SU-DHL-6 (cell line): ENCODE measurements around the gene KANK2.
"Not testable (repeated sequence)": the region's sequence is repeated elsewhere in the genome, so short reads cannot be mapped to it uniquely, and the experiment has no call there.

Experiments
- H2AFZ ChIP-seq: fragments of 200-600 bp; sonication (generic); 2 replicates; pipeline ENCODE4 v1.6.1; 2014; ENCODE audit warnings: low read depth, mild to moderate bottlenecking, moderate library complexity, mixed read lengths, antibody characterized with exemption, low read length; ENCODE audit not compliant: severe bottlenecking
- H3F3A ChIP-seq: fragments of 200-600 bp; shearing (Covaris generic); 2 replicates; pipeline ENCODE4 v1.6.0; 2016; ENCODE audit warnings: antibody characterized with exemption, mild to moderate bottlenecking; ENCODE audit not compliant: insufficient read depth
- H3K27ac ChIP-seq: fragments of 200-600 bp; sonication (generic); 2 replicates; pipeline ENCODE4 v1.5.1; 2016; ENCODE audit warnings: low read depth, mild to moderate bottlenecking, low read length, moderate library complexity, mixed read lengths
- H3K27me3 ChIP-seq: fragments of 200-600 bp; sonication (generic), shearing (Covaris generic); 2 replicates; pipeline ENCODE4 v1.6.0; 2014; ENCODE audit warnings: mild to moderate bottlenecking, low read length
- H3K36me3 ChIP-seq: fragments of 200-600 bp; sonication (generic); 2 replicates; pipeline ENCODE4 v1.6.1; 2014; ENCODE audit warnings: mild to moderate bottlenecking, low read length, mixed read lengths
- H3K4me2 ChIP-seq: fragments of 300-600, 200-600 bp; shearing (Covaris generic), sonication (generic); 2 replicates; pipeline ENCODE4 v1.6.0; 2014; ENCODE audit warnings: low read length, low read depth, mild to moderate bottlenecking; ENCODE audit not compliant: poor library complexity, severe bottlenecking
- H3K4me3 ChIP-seq: fragments of 200-600 bp; sonication (generic); 2 replicates; pipeline ENCODE4 v1.5.1; 2014; ENCODE audit warnings: antibody characterized with exemption, low read length, mild to moderate bottlenecking, mixed read lengths; ENCODE audit not compliant: insufficient read depth, poor library complexity, severe bottlenecking
- H3K79me2 ChIP-seq: fragments of 200-600 bp; sonication (generic); 2 replicates; pipeline ENCODE4 v1.6.1; 2014; ENCODE audit warnings: mild to moderate bottlenecking, low read length, moderate library complexity; ENCODE audit not compliant: insufficient read depth
- H3K9ac ChIP-seq: fragments of 200-600 bp; sonication (generic); 2 replicates; pipeline ENCODE4 v1.7.0; 2014; ENCODE audit warnings: mild to moderate bottlenecking, low read length
- H3K9me2 ChIP-seq: fragments of 200-600 bp; sonication (generic); replicated peaks from 2 replicates; pipeline ENCODE4 v1.6.1; 2014; ENCODE audit warnings: low read length; ENCODE audit not compliant: insufficient read depth
- H3K9me3 ChIP-seq: fragments of 200-600 bp; sonication (generic); 2 replicates; pipeline ENCODE4 v1.6.1; 2014; ENCODE audit warnings: low read length, mixed read lengths; ENCODE audit not compliant: insufficient read depth
- H4K20me1 ChIP-seq: fragments of 200-600 bp; sonication (generic); 2 replicates; pipeline ENCODE4 v1.6.1; 2014; ENCODE audit warnings: low read depth, mild to moderate bottlenecking, antibody characterized with exemption, low read length, moderate library complexity, mixed read lengths
- EZH2phosphoT487 ChIP-seq: fragments of 200-600 bp; sonication (generic), shearing (Covaris generic); conservative IDR thresholded peaks from 2 replicates; pipeline ENCODE4 v1.6.1; 2018; ENCODE audit warnings: mild to moderate bottlenecking, antibody characterized with exemption, low read length, moderate library complexity, mixed read lengths
- TF ChIP-seq, protein P1 (sequence below): fragments of 200-600 bp; sonication (generic); IDR thresholded peaks from one replicate; pipeline ENCODE4 v1.5.1; 2017; ENCODE audit warnings: antibody characterized with exemption, mild to moderate bottlenecking, low read length, moderate library complexity; ENCODE audit not compliant: insufficient read depth, poor library complexity, severe bottlenecking

KANK2 gene

DNA sequence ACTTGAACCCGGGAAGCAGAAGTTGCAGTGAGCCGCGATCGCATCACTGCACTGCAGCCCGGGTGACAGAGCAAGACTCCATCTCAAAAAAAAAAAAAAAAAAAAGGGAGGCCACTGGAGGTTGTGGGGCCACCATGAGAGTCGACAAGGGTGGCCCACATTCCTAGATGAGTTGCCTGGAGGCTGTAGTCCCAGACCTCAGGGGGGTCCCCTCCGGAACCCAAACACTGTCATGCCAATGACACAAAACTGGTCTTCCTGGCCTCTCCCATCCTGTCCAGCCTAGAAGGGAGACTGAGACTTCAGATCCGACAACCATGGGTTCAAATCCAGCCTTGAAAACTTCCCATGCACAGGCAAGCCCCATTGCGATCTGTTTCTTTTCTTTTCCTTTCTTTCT lies 56.4 kb downstream of the KANK2 start:
- Histone ChIP-seq H3K4me3 (no peak overlapping the region), H3F3A (peaks cover 9% of the 10 kb centered on the region), H3K27me3 (no peaks in the 10 kb centered on the region), H3K36me3 (0 out of 2 replicates have a peak, but pooled peaks cover 4% of the 10 kb centered on the region), H4K20me1 (no peaks in the 10 kb centered on the region), H3K27ac (no peak overlapping the region), H3K9me2 (no peaks in the 10 kb centered on the region), H3K4me2 (no peak overlapping the region), H3K9ac (no peak overlapping the region), H3K79me2 (no peaks in the 10 kb centered on the region), H3K9me3 (no peaks in the 10 kb centered on the region), H2AFZ (no peak overlapping the region)
- TF ChIP-seq EZH2phosphoT487, result no peak
- TF ChIP-seq, protein P1, sequence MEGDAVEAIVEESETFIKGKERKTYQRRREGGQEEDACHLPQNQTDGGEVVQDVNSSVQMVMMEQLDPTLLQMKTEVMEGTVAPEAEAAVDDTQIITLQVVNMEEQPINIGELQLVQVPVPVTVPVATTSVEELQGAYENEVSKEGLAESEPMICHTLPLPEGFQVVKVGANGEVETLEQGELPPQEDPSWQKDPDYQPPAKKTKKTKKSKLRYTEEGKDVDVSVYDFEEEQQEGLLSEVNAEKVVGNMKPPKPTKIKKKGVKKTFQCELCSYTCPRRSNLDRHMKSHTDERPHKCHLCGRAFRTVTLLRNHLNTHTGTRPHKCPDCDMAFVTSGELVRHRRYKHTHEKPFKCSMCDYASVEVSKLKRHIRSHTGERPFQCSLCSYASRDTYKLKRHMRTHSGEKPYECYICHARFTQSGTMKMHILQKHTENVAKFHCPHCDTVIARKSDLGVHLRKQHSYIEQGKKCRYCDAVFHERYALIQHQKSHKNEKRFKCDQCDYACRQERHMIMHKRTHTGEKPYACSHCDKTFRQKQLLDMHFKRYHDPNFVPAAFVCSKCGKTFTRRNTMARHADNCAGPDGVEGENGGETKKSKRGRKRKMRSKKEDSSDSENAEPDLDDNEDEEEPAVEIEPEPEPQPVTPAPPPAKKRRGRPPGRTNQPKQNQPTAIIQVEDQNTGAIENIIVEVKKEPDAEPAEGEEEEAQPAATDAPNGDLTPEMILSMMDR, result no peak

DNA sequence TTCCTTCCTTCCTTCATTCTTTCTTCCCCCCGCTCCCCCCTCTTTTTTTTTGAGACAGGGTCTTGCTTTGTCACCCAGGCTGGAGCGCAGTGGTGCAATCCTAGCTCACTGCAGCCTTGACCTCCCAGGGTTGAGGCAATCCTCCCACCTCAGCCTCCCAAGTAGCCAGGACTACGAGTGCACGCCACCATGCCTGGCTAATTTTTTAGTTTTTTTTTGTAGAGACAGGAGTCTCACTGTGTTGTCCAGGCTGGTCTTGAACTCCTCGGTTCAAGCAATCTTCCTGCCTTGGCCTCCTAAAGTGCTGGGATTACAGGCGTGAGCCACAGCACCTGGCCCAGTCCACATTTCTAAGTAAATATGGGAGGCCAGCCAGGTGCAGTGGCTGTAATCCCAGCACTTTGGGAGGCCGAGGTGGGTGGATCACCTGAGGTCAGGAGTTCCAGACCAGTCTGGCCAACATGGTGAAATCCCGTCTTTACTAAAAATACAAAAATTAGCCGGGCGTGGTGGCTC lies 57.3 kb downstream of the KANK2 start:
- not testable (repeated sequence) for H3K27ac ChIP-seq, H3K27me3 ChIP-seq, H4K20me1 ChIP-seq, H2AFZ ChIP-seq, H3K9ac ChIP-seq, H3K9me2 ChIP-seq, H3K36me3 ChIP-seq, H3K79me2 ChIP-seq, H3K4me2 ChIP-seq, H3K4me3 ChIP-seq, H3K9me3 ChIP-seq
- H3F3A ChIP-seq, result peaks cover 12% of the 10 kb centered on the region

DNA sequence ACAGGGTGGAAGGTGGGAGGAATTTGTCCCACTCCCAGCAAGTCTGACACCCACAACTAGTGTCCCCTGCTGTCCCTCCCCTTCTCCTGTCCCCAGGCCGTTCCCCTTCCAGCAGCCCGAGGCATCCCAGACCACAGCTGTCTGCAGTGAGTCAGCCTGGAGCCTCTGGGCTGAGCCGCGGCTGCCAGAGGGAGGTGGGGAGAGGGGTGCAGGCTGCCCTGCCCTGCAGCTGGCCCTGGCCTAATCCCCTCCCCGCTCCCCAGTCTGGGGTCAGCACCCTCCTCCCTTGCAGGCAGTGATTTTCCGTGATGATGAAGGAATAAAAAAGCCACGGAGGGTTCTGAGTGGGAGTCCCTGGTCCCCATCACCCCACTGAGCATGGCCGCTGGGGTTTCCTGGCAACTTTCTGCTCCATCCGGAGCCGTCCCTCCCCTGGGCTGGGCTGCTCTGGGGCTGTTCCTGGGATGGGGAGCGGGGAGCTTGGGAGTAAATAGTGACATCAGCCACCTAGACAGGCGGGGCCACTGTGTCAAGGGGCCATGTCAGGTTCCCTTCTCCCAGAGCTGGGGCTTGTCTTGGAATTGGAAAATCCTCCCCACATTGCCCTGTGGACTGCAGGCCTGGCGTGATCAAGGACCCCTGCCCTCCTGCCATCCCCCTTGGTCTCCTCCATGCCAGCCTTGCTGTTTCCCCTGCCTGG lies 58.6 kb downstream of the KANK2 start:
- H3F3A ChIP-seq, result peaks cover 11% of the 10 kb centered on the region
- H3K36me3 ChIP-seq, result no peaks in the 10 kb centered on the region
- no peaks in the 10 kb centered on the region for H4K20me1 ChIP-seq
- no peaks in the 10 kb centered on the region for H3K27me3 ChIP-seq
- no peak overlapping the region for H3K4me3 ChIP-seq
- no peaks in the 10 kb centered on the region for H3K79me2 ChIP-seq
- no peaks in the 10 kb centered on the region for H3K9me3 ChIP-seq
- TF ChIP-seq EZH2phosphoT487, result no peak
- TF ChIP-seq, protein P1, result no peak
- H2AFZ ChIP-seq, result no peak overlapping the region
- no peak overlapping the region for H3K4me2 ChIP-seq
- H3K9ac ChIP-seq, result no peak overlapping the region
- H3K27ac ChIP-seq, result no peak overlapping the region
- no peaks in the 10 kb centered on the region for H3K9me2 ChIP-seq
